ENCODE results near the gene BSCL2. TPM values are rescaled to one million over a fixed set of nuclear protein-coding genes. Genes with fewer than 3 reads are reported as not detected.

BSCL2 gene
- total and polyA plus RNA-seq, 11 donors: 13.3 to 39.4 (median 20.5) TPM

- ATAC-seq (no peak), DNase-seq (no peak)
- Histone ChIP-seq H3K4me3 (peak overlapping the region in 10 of 12 donors; percentile 6 to 55 (median 42)), H3K36me3 (peaks cover 0 to 38% (median 33%) of the 10 kb centered on the region in 9 donors), H3K9me3 (no peaks in the 10 kb centered on the region), H3K27ac (peak overlapping the region in 9 of 12 donors; percentile 40 to 76 (median 69)), H3K4me1 (peaks cover 0 to 26% (median 9%) of the 10 kb centered on the region in 12 donors), H3K27me3 (peaks cover 0 to 7% (median 0%) of the 10 kb centered on the region in 9 donors)
- WGBS, 4 donors: 62 to 74% (median 70%) methylated on average over 1 of the region's 1 CpG
- TF ChIP-seq CTCF (IDR thresholded peaks at IDR 0.05) (no peak), POLR2A (IDR thresholded peaks at IDR 0.05) (no peak)
- intact Hi-C loops (cut with DNase I): no loop called here
These were observed 18.7 kb downstream of the BSCL2 start for GRCh38 chr11:62688491-62688890.

GRCh38 chr11:62687508-62688396 lies 19.5 kb downstream of the BSCL2 start:
- H3K9me3 ChIP-seq: no peaks in the 10 kb centered on the region
- H3K27me3 ChIP-seq: peaks cover 0 to 7% (median 0%) of the 10 kb centered on the region in 9 donors
- intact Hi-C loops (cut with DNase I): no loop called here
- H3K36me3 ChIP-seq: peaks cover 0 to 31% (median 26%) of the 10 kb centered on the region in 9 donors
- peak overlapping the region in 7 of 12 donors; percentile 29 to 76 (median 69) for H3K27ac ChIP-seq
- DNase-seq (peak in 2 of 5 donors; percentile 51 to 67), ATAC-seq (peak in 2 of 4 donors; percentile 36 to 38)
- no peak for TF ChIP-seq CTCF (IDR thresholded peaks at IDR 0.05)
- H3K4me3 ChIP-seq: peak overlapping the region in 11 of 12 donors; percentile 4 to 55 (median 41)
- peaks cover 0 to 26% (median 9%) of the 10 kb centered on the region in 12 donors for H3K4me1 ChIP-seq
- 41 to 50% (median 45%) methylated on average over 28 to 74 of the region's 74 CpGs for WGBS, 4 donors

- WGBS, 4 donors: 91 to 95% (median 94%) methylated on average over 7 of the region's 7 CpGs
- Histone ChIP-seq H3K9me3 (no peaks in the 10 kb centered on the region), H3K4me1 (peaks cover 5 to 32% (median 20%) of the 10 kb centered on the region in 12 donors), H3K36me3 (peaks cover 0 to 7% (median 5%) of the 10 kb centered on the region in 9 donors), H3K4me3 (no peak overlapping the region), H3K27me3 (peaks cover 0 to under 1% (median 0%) of the 10 kb centered on the region in 9 donors), H3K27ac (no peak overlapping the region)
- DNase-seq: no peak
- ATAC-seq: no peak
- TF ChIP-seq POLR2A (IDR thresholded peaks at IDR 0.05) (no peak), CTCF (IDR thresholded peaks at IDR 0.05) (no peak)
- intact Hi-C loops (cut with DNase I): loop anchor here in 1 of 10 donors (2.0 kb wide), 1 partner anchor 22 kb away; no protein-coding TSS in a partner anchor
These were observed 24.7 kb downstream of the BSCL2 start for GRCh38 chr11:62682518-62682917.

DNA sequence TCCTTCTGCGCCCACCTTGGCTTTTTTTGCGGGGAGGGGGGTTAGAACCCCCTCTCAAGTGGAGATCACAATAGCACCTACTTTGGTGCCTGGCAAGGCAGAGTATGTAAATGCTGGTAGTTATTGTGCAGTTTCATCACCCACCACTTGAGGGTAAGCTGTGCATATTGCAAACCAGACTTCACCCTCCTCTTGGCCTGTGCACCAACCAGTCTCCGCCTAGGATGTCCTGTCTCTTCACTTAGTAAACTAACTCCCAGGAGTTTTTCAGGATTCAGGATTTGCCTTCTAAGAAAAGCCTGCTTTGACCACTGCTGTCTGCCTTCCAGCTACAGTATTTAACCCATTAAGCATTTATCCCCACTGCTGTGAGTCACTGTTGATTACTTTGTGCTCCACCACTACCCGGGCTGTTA lies 26.4 kb downstream of the BSCL2 start:
- DNase-seq (peak in 4 of 5 donors; percentile 40 to 57 (median 52)), ATAC-seq (peak; percentile 61 to 80 (median 72))
- peaks cover 0 to 24% (median 20%) of the 10 kb centered on the region in 9 donors for H3K36me3 ChIP-seq
- intact Hi-C loops (cut with DNase I): loop anchor here in 1 of 10 donors (2.0 kb wide), 1 partner anchor 14 kb away; no protein-coding TSS in a partner anchor
- no peak for TF ChIP-seq POLR2A (IDR thresholded peaks at IDR 0.05)
- TF ChIP-seq CTCF (IDR thresholded peaks at IDR 0.05): peak; percentile 38 to 70 (median 55)
- no peaks in the 10 kb centered on the region for H3K9me3 ChIP-seq
- no peaks in the 10 kb centered on the region for H3K27me3 ChIP-seq
- no peak overlapping the region for H3K4me3 ChIP-seq
- WGBS, 4 donors: 30 to 48% (median 42%) methylated on average over 4 of the region's 4 CpGs
- peak overlapping the region in 7 of 12 donors; percentile 3 to 55 (median 24) for H3K27ac ChIP-seq
- peaks cover 6 to 45% (median 21%) of the 10 kb centered on the region in 12 donors for H3K4me1 ChIP-seq
